Caco-2 (cell line): ENCODE results near the gene EPHB1. TPM values are rescaled to one million over a fixed set of nuclear protein-coding genes. Genes with fewer than 3 reads are reported as not detected.

Source experiments
- BruUV-seq: library from RNA; stranded (reverse); fragments of 400-500 nt; replicated peaks from 2 replicates; lab custom pipeline; 2021; lab: Mats Ljungman, UMichigan
- CTCF ChIA-PET: fragments of 300-600 bp; sonication (Branson Sonifier 250); formaldehyde crosslinking; loops from one replicate; lab custom pipeline; 2022; ENCODE audit warnings: antibody characterized with exemption; lab: Charles Lee
- POLR2A ChIA-PET: fragments of 300-600 bp; sonication (Branson Sonifier 250); formaldehyde crosslinking; loops from one replicate; lab custom pipeline; 2022; ENCODE audit warnings: antibody characterized with exemption; lab: Charles Lee
- DNase-seq, 2 experiments: peaks; one replicate each; pipeline versions ENCODE4 v3.0.0 to v3.0.0-alpha.2; 2020 to 2022
- H3K27me3 ChIP-seq: replicated peaks from 2 replicates; pipeline ENCODE4 v1.6.0; 2011; ENCODE audit warnings: low read length; ENCODE audit not compliant: control insufficient read depth, insufficient read depth
- H3K36me3 ChIP-seq: 2 replicates; pipeline ENCODE4 v1.5.1; 2011; ENCODE audit warnings: low read length; ENCODE audit not compliant: control insufficient read depth, insufficient read depth
- H3K4me1 ChIP-seq: fragments of 250-450 bp; sonication (Bioruptor Pico); 2 replicates; pipeline ENCODE4 v1.5.1; 2020; ENCODE audit warnings: mild to moderate bottlenecking
- H3K4me3 ChIP-seq: 2 replicates; pipeline ENCODE4 v1.5.1; 2011; ENCODE audit warnings: low read depth, mild to moderate bottlenecking, control low read depth, low read length
- H3K9me3 ChIP-seq: fragments of 250-450 bp; sonication (Bioruptor Pico); 2 replicates; pipeline ENCODE4 v1.5.1; 2020; ENCODE audit warnings: mild to moderate bottlenecking, moderate library complexity
- H3K27ac Mint-ChIP-seq: one replicate; pipeline ENCODE4 v1.8.0; 2022; ENCODE audit warnings: mixed read lengths; ENCODE audit not compliant: unreplicated experiment
- H3K27me3 Mint-ChIP-seq: one replicate; pipeline ENCODE4 v1.8.0; 2022; ENCODE audit warnings: mixed read lengths; ENCODE audit not compliant: insufficient read depth, unreplicated experiment
- H3K36me3 Mint-ChIP-seq: one replicate; pipeline ENCODE4 v1.8.0; 2022; ENCODE audit warnings: mild to moderate bottlenecking, mixed read lengths; ENCODE audit not compliant: insufficient read depth, unreplicated experiment
- H3K4me1 Mint-ChIP-seq: one replicate; pipeline ENCODE4 v1.8.0; 2022; ENCODE audit warnings: low read depth, mixed read lengths; ENCODE audit not compliant: unreplicated experiment
- H3K4me3 Mint-ChIP-seq: one replicate; pipeline ENCODE4 v1.8.0; 2022; ENCODE audit warnings: mild to moderate bottlenecking, moderate library complexity, mixed read lengths; ENCODE audit not compliant: unreplicated experiment
- H3K9me3 Mint-ChIP-seq: one replicate; pipeline ENCODE4 v1.8.0; 2022; ENCODE audit warnings: mixed read lengths; ENCODE audit not compliant: unreplicated experiment
- intact Hi-C: fragments of 100-400 bp; cut with micrococcal nuclease; formaldehyde crosslinking; loops from one replicate; pipeline ENCODE4 v1.10.0; 2022; ENCODE audit not compliant: unreplicated experiment
- total RNA-seq: library from RNA; stranded (reverse); gene quantifications from 2 replicates; pipeline ENCODE4 v1.2.3, GENCODE V29; 2022
- TF ChIP-seq, protein P1 (sequence below), 2 experiments: fragments of 200-600 bp in 1 of 2; IDR thresholded peaks; 1 replicate in 1 of 2; 2 replicates in 1 of 2; pipeline versions ENCODE4 v1.5.1 to v1.8.0; 2011 to 2022; ENCODE audit warnings: antibody characterized with exemption in 1 of 2, control low read depth in 1 of 2, inconsistent platforms in 1 of 2, low read depth in 1 of 2, low read length in 1 of 2, mild to moderate bottlenecking in 1 of 2, moderate library complexity in 1 of 2; ENCODE audit not compliant: insufficient read depth in 1 of 2, severe bottlenecking in 1 of 2, unreplicated experiment in 1 of 2

EPHB1 gene
- total RNA-seq, 1 experiment from 2014 or later: 2.3 TPM

GRCh38 chr3:135224815-135225362 is 429.8 kb downstream of the EPHB1 start:
- Mint-ChIP-seq H3K36me3 (no peaks in the 10 kb centered on the region), H3K9me3 (no peaks in the 10 kb centered on the region), H3K27me3 (peaks cover 7% of the 10 kb centered on the region), H3K27ac (no peak overlapping the region), H3K4me3 (no peak overlapping the region), H3K4me1 (no peaks in the 10 kb centered on the region)
- no peak overlapping the region for H3K4me3 ChIP-seq
- CTCF ChIA-PET: no interaction called here
- no TSS peak for BruUV-seq
- DNase-seq: no peak
- POLR2A ChIA-PET: no interaction called here
- H3K27me3 ChIP-seq: no peaks in the 10 kb centered on the region
- no peaks in the 10 kb centered on the region for H3K36me3 ChIP-seq
- TF ChIP-seq, protein P1, sequence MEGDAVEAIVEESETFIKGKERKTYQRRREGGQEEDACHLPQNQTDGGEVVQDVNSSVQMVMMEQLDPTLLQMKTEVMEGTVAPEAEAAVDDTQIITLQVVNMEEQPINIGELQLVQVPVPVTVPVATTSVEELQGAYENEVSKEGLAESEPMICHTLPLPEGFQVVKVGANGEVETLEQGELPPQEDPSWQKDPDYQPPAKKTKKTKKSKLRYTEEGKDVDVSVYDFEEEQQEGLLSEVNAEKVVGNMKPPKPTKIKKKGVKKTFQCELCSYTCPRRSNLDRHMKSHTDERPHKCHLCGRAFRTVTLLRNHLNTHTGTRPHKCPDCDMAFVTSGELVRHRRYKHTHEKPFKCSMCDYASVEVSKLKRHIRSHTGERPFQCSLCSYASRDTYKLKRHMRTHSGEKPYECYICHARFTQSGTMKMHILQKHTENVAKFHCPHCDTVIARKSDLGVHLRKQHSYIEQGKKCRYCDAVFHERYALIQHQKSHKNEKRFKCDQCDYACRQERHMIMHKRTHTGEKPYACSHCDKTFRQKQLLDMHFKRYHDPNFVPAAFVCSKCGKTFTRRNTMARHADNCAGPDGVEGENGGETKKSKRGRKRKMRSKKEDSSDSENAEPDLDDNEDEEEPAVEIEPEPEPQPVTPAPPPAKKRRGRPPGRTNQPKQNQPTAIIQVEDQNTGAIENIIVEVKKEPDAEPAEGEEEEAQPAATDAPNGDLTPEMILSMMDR (IDR thresholded peaks at IDR 0.05; ENCODE audit: insufficient read depth in 1 of 2, low read depth in 1 of 2, low read length in 1 of 2, severe bottlenecking in 1 of 2, unreplicated experiment in 1 of 2): no peak
- no peaks in the 10 kb centered on the region for H3K4me1 ChIP-seq
- intact Hi-C loops: no loop called here
- H3K9me3 ChIP-seq: no peaks in the 10 kb centered on the region

DNA sequence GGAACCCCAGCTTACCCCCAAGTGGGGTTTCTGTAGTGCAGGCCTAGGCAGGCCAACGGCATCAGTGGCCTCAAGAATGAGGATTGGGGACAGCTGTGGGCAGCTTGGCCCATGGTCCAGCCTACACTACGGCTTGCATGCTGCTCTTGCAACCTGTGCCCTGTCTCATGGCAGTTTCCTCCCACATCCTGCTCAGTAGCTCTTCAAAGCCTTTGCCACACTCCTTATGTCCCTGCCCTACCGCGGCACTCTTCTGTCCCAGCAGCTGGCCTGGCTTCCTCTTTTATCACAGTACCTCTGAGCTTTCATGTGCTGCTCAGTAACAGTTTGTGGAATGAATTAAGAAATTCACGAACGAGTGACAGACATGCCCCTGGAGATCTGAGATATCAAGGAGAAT is 431.0 kb downstream of the EPHB1 start:
- no peak overlapping the region for H3K4me3 ChIP-seq
- H3K4me1 ChIP-seq: no peaks in the 10 kb centered on the region
- Mint-ChIP-seq H3K27me3 (peaks cover 7% of the 10 kb centered on the region), H3K4me1 (no peaks in the 10 kb centered on the region), H3K27ac (no peak overlapping the region), H3K36me3 (no peaks in the 10 kb centered on the region), H3K9me3 (no peaks in the 10 kb centered on the region), H3K4me3 (no peak overlapping the region)
- no peaks in the 10 kb centered on the region for H3K36me3 ChIP-seq
- TF ChIP-seq, protein P1 (IDR thresholded peaks at IDR 0.05; ENCODE audit: insufficient read depth in 1 of 2, low read depth in 1 of 2, low read length in 1 of 2, severe bottlenecking in 1 of 2, unreplicated experiment in 1 of 2): no peak
- intact Hi-C loops: no loop called here
- DNase-seq: no peak
- POLR2A ChIA-PET: no interaction called here
- no TSS peak for BruUV-seq
- CTCF ChIA-PET: no interaction called here
- no peaks in the 10 kb centered on the region for H3K27me3 ChIP-seq
- no peaks in the 10 kb centered on the region for H3K9me3 ChIP-seq

DNA sequence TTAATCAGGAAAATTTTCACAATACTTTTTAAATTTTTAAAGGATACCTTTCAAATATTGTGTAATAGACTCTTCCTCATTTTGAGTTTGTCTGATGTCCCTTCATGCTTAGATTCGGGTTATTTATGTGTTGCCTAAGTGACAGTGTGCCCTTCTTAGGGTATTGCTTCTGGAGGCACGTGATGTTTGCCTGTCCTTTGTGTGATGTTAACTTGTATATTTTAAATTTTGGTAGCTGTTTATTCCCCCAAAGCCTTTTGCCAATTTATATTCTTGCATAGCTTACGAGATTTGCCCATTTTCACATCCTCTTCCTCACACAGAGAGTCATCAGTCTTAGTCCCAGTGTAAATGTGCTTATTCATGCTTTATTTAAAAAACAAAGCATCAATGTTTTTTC is 433.1 kb downstream of the EPHB1 start:
- Mint-ChIP-seq H3K27ac (no peak overlapping the region), H3K4me3 (no peak overlapping the region), H3K36me3 (no peaks in the 10 kb centered on the region), H3K9me3 (no peaks in the 10 kb centered on the region), H3K4me1 (no peaks in the 10 kb centered on the region), H3K27me3 (peaks cover 7% of the 10 kb centered on the region)
- no peaks in the 10 kb centered on the region for H3K9me3 ChIP-seq
- BruUV-seq: no TSS peak
- no peaks in the 10 kb centered on the region for H3K36me3 ChIP-seq
- ChIA-PET POLR2A (no interaction called here), CTCF (no interaction called here)
- intact Hi-C loops: no loop called here
- DNase-seq: no peak
- no peaks in the 10 kb centered on the region for H3K4me1 ChIP-seq
- no peaks in the 10 kb centered on the region for H3K27me3 ChIP-seq
- TF ChIP-seq, protein P1 (IDR thresholded peaks at IDR 0.05; ENCODE audit: insufficient read depth in 1 of 2, low read depth in 1 of 2, low read length in 1 of 2, severe bottlenecking in 1 of 2, unreplicated experiment in 1 of 2): no peak
- no peak overlapping the region for H3K4me3 ChIP-seq
